OCI-LY3 (cell line): ENCODE results near the gene PPP1R15B.

ENCODE experiments used
- H2AFZ ChIP-seq: fragments of 200-600, 300-600 bp; shearing (Covaris generic); 2 replicates; pipeline ENCODE4 v1.6.0; 2014; ENCODE audit warnings: antibody characterized with exemption, low read depth, low read length
- H3K27ac ChIP-seq: fragments of 200-600, 300-600 bp; sonication (generic); 2 replicates; pipeline ENCODE4 v1.5.1; 2014; ENCODE audit warnings: mild to moderate bottlenecking, low read length, moderate library complexity, mixed read lengths
- H3K27me3 ChIP-seq: fragments of 200-600, 300-600 bp; sonication (generic); 2 replicates; pipeline ENCODE4 v1.6.1; 2014; ENCODE audit warnings: low read depth, low read length, mixed read lengths
- H3K36me3 ChIP-seq: fragments of 200-600, 300-600 bp; sonication (generic); replicated peaks from 2 replicates; pipeline ENCODE3; 2014; ENCODE audit warnings: low read depth, low read length, mixed read lengths
- H3K4me1 ChIP-seq: fragments of 300-600, 200-600 bp; sonication (generic); 2 replicates; pipeline ENCODE4 v1.6.1; 2014; ENCODE audit warnings: low read length, mixed read lengths
- H3K4me2 ChIP-seq: fragments of 200-600, 300-600 bp; sonication (generic); 2 replicates; pipeline ENCODE4 v1.6.1; 2014; ENCODE audit warnings: low read length, mixed read lengths
- H3K4me3 ChIP-seq: fragments of 300-600, 200-600 bp; sonication (generic); 2 replicates; pipeline ENCODE4 v1.5.1; 2014; ENCODE audit warnings: antibody characterized with exemption, mild to moderate bottlenecking, low read length, moderate library complexity
- H3K79me2 ChIP-seq: fragments of 300-600, 200-600 bp; shearing (Covaris generic); 2 replicates; pipeline ENCODE4 v1.6.1; 2014; ENCODE audit warnings: mild to moderate bottlenecking, low read length, mixed read lengths
- H3K9ac ChIP-seq: fragments of 300-600, 200-600 bp; shearing (Covaris generic); 2 replicates; pipeline ENCODE4 v1.6.0; 2014; ENCODE audit warnings: mild to moderate bottlenecking, low read length, moderate library complexity
- H3K9me3 ChIP-seq: fragments of 200-600, 300-600 bp; shearing (Covaris generic); 2 replicates; pipeline ENCODE4 v1.6.1; 2014; ENCODE audit warnings: low read length, mixed read lengths; ENCODE audit not compliant: insufficient read depth
- H4K20me1 ChIP-seq: fragments of 200-600, 300-600 bp; sonication (generic); 2 replicates; pipeline ENCODE4 v1.6.1; 2016; ENCODE audit warnings: low read length, mixed read lengths; ENCODE audit not compliant: insufficient read depth
- EZH2phosphoT487 ChIP-seq: fragments of 200-600 bp; shearing (Covaris generic); IDR thresholded peaks from 2 replicates; pipeline ENCODE4 v1.6.1; 2018; ENCODE audit warnings: antibody characterized with exemption, mixed run types, low read depth
- TF ChIP-seq, protein P1 (sequence below): fragments of 200-600, 300-600 bp; sonication (generic); IDR thresholded peaks from 2 replicates; pipeline ENCODE4 v1.5.1; 2014; ENCODE audit warnings: antibody characterized with exemption, low read length, low read depth

Gene PPP1R15B

DNA sequence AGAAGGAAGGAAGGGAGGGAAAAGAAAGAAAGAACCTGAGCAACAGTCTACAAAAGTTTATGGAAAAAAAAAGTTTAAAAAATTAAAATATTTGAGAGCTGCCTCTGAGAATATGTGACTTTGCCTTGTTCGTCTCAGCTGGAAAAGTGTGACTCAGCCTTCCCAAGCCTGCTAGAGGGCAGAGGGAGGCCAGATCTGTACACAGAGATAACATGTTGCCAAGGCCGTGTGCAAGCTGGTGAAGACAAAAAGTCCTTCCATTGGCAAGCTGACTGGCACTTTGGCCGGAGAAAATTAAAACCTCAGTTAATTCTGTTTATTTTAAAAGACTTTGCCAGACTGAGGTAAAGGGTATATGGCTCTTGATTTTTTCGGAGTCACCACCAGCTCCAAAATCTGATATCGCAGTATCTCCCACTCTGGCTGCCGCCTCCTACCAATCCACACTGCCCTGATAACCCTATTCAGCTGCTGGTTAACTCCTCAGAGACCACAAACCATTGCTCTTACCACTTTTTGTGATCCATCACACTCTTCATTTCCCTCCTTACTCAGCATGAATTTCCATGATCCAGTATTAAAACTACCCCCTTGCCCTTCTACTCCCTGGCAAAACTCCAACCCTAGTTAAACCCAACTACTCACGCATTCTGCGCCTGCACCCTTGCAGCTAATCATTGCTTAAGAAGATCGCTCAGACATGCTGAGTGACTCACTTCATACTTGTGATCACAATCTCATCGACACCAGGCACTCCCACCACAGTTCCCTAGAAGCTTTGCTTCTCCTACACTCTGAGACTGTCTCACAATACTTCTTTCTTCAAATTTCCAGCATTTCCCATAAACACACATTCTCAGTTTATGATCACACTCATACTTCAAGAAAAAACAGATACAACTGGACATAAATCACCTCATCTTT lies 5.7 kb upstream of the PPP1R15B start:
- Histone ChIP-seq H3K9ac (no peak overlapping the region), H3K27me3 (no peaks in the 10 kb centered on the region), H3K27ac (no peak overlapping the region), H3K79me2 (0 out of 2 replicates have a peak, but pooled peaks cover 2% of the 10 kb centered on the region), H3K4me3 (no peak overlapping the region), H2AFZ (no peak overlapping the region), H3K36me3 (peaks cover 5% of the 10 kb centered on the region), H3K9me3 (no peaks in the 10 kb centered on the region), H4K20me1 (no peaks in the 10 kb centered on the region), H3K4me2 (no peak overlapping the region), H3K4me1 (peaks cover 7% of the 10 kb centered on the region; the same call in 1 of the 2 replicates)
- no peak for TF ChIP-seq EZH2phosphoT487
- TF ChIP-seq, protein P1, sequence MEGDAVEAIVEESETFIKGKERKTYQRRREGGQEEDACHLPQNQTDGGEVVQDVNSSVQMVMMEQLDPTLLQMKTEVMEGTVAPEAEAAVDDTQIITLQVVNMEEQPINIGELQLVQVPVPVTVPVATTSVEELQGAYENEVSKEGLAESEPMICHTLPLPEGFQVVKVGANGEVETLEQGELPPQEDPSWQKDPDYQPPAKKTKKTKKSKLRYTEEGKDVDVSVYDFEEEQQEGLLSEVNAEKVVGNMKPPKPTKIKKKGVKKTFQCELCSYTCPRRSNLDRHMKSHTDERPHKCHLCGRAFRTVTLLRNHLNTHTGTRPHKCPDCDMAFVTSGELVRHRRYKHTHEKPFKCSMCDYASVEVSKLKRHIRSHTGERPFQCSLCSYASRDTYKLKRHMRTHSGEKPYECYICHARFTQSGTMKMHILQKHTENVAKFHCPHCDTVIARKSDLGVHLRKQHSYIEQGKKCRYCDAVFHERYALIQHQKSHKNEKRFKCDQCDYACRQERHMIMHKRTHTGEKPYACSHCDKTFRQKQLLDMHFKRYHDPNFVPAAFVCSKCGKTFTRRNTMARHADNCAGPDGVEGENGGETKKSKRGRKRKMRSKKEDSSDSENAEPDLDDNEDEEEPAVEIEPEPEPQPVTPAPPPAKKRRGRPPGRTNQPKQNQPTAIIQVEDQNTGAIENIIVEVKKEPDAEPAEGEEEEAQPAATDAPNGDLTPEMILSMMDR: no peak

DNA sequence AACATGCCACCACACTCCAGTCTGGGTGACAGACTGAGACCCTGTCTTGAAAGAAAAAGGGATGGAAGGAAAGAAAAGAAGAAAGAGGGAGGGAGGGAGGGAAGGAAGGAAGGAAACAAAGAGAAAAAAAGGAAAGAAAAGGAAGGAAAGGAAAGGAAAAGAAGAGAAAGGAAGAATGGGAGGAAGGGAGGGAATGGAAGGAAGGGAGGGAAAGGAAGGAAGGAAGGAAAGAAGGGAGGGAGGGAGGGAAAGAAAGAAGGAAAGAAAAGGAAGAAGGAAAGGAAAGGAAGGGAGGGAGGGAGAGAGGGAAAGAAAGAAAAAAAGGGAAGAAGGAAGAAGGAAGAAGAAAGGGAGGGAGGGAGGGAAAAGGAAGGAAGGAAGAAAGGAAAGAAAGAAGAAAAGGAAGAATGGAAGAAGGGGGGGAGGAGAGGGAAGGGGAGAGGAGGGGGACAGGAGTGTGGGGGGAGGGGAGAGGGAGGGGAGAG lies 5.0 kb upstream of the PPP1R15B start:
- Histone ChIP-seq H3K27me3 (no peaks in the 10 kb centered on the region), H4K20me1 (no peaks in the 10 kb centered on the region), H3K4me3 (no peak overlapping the region), H3K27ac (no peak overlapping the region), H2AFZ (no peak overlapping the region), H3K36me3 (peaks cover 5% of the 10 kb centered on the region), H3K9ac (no peak overlapping the region), H3K4me1 (peaks cover 7% of the 10 kb centered on the region; the same call in 1 of the 2 replicates), H3K79me2 (peaks cover 3% of the 10 kb centered on the region; the same call in 1 of the 2 replicates), H3K4me2 (no peak overlapping the region), H3K9me3 (no peaks in the 10 kb centered on the region)
- TF ChIP-seq EZH2phosphoT487: no peak
- TF ChIP-seq, protein P1: no peak

DNA sequence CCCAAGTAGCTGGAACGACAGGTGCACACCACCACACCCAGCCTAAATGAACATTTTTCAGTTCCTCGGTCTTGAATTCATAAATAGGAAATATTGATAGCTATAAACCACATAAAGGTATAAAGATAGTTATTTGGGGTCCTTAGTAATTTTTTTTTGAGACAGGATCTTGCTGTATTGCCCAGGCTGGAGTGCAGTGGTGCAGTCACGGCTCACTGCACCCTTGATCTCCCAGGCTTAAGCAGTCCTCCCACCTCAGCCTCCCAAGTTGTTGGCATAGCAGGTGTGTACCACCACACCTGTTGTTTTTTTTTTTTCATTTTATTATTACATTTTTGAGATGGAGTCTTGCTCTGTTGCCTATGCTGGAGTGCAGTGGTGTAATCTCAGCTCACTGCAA lies 3.7 kb upstream of the PPP1R15B start:
- Histone ChIP-seq H3K9me3 (no peaks in the 10 kb centered on the region), H2AFZ (no peak overlapping the region), H3K79me2 (peaks cover 15% of the 10 kb centered on the region), H3K4me2 (no peak overlapping the region), H3K4me3 (no peak overlapping the region), H3K4me1 (peaks cover 7% of the 10 kb centered on the region; the same call in 1 of the 2 replicates), H3K27me3 (no peaks in the 10 kb centered on the region), H3K27ac (no peak overlapping the region), H3K36me3 (peaks cover 5% of the 10 kb centered on the region), H4K20me1 (peaks cover 5% of the 10 kb centered on the region), H3K9ac (no peak overlapping the region)
- TF ChIP-seq, protein P1: no peak
- TF ChIP-seq EZH2phosphoT487: no peak

DNA sequence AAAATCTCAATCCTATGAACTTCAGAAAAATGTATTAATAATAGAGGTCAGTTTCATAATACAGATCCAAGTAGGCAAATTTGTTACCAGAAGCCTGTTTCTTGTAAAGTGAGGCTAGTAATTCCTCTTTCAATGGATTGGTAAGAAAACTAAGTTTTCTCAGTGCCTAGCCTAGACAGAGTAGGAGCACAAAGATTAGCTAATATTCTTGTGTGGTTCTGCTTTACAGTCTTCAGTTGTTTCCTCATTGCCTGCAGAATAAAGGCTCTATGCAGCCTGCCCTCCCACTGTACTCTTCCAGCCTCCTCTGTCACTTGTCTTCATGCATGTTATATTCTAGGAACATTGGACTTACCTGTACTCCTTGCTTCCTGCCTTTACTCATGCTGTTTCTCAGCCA lies 2.4 kb upstream of the PPP1R15B start:
- peaks cover 7% of the 10 kb centered on the region; the same call in 1 of the 2 replicates for H3K4me1 ChIP-seq
- no peak overlapping the region for H3K9ac ChIP-seq
- H3K27ac ChIP-seq: no peak overlapping the region

More for the DNA sequence above, 2.4 kb upstream of the PPP1R15B start:
- no peak for TF ChIP-seq EZH2phosphoT487
- TF ChIP-seq, protein P1: no peak
- Histone ChIP-seq H3K79me2 (peaks cover 29% of the 10 kb centered on the region), H3K36me3 (peaks cover 18% of the 10 kb centered on the region), H3K9me3 (no peaks in the 10 kb centered on the region), H2AFZ (no peak overlapping the region), H3K27me3 (no peaks in the 10 kb centered on the region), H3K4me2 (no peak overlapping the region), H4K20me1 (peaks cover 19% of the 10 kb centered on the region), H3K4me3 (no peak overlapping the region)
